Measurements from ENCODE around the gene SBK1.

SBK1 gene

DNA sequence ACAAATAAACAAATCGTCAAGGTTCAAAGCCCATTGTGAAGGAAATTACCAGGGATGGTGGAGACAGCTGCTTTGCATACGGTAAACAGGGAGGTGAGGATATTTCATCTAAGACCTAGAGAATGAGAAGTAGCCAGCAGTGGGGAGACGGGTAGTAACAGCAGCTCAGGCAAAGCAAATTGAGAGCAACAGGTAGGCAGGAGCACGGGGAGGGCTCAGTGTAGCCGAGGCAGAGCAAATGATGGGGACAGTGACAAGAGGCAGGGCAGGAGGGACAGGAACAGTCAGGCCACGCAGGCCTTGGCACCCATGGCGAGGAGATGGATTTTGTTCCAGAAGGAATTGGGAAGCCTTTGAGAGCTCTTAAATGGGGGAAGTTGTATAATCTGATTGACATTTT, 29.0 kb upstream of the SBK1 start:
- no peak overlapping the region for H3K4me3 ChIP-seq (ENCODE audit: low read depth in 1 of 2, low read length in 1 of 2)
- H3K9me3 ChIP-seq: no peaks in the 10 kb centered on the region
- no peaks in the 10 kb centered on the region for H3K36me3 ChIP-seq
- peaks cover 0 to 6% of the 10 kb centered on the region in 2 experiments for H3K4me1 ChIP-seq (ENCODE audit: control insufficient read depth in 1 of 2, insufficient read depth in 1 of 2, low read depth in 1 of 2, low read length in 1 of 2)
- H3K27ac ChIP-seq: no peak overlapping the region
- TF ChIP-seq, protein P1, sequence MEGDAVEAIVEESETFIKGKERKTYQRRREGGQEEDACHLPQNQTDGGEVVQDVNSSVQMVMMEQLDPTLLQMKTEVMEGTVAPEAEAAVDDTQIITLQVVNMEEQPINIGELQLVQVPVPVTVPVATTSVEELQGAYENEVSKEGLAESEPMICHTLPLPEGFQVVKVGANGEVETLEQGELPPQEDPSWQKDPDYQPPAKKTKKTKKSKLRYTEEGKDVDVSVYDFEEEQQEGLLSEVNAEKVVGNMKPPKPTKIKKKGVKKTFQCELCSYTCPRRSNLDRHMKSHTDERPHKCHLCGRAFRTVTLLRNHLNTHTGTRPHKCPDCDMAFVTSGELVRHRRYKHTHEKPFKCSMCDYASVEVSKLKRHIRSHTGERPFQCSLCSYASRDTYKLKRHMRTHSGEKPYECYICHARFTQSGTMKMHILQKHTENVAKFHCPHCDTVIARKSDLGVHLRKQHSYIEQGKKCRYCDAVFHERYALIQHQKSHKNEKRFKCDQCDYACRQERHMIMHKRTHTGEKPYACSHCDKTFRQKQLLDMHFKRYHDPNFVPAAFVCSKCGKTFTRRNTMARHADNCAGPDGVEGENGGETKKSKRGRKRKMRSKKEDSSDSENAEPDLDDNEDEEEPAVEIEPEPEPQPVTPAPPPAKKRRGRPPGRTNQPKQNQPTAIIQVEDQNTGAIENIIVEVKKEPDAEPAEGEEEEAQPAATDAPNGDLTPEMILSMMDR (IDR thresholded peaks at IDR 0.05): no peak
- peaks cover 47% of the 10 kb centered on the region for H3K27me3 ChIP-seq

DNA sequence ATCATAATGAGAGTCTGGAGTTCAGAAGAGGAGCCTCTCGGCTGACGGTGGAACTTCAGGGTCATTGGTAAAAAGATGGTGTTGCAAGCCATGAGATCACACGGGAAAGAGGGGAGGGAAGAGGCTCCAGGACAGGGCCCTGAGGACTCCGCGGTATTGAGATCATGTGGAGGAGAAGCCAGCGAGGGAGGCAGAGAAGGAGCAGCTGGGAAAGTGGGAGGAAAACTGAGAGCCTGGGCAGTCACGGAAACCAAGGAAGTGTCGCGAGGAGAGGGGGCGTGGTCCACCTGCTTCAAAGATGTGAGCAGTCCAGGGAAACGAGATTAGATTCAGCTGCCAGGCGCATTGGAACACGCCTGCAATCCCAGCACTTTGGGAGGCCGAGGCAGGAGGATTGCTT, 27.7 kb upstream of the SBK1 start:
- Histone ChIP-seq H3K36me3 (no peaks in the 10 kb centered on the region), H3K27ac (no peak overlapping the region), H3K9me3 (no peaks in the 10 kb centered on the region), H3K4me3 (ENCODE audit: low read depth in 1 of 2, low read length in 1 of 2) (no peak overlapping the region), H3K27me3 (peaks cover 36% of the 10 kb centered on the region), H3K4me1 (ENCODE audit: control insufficient read depth in 1 of 2, insufficient read depth in 1 of 2, low read depth in 1 of 2, low read length in 1 of 2) (peaks cover 0 to 6% of the 10 kb centered on the region in 2 experiments)
- TF ChIP-seq, protein P1 (IDR thresholded peaks at IDR 0.05): no peak

DNA sequence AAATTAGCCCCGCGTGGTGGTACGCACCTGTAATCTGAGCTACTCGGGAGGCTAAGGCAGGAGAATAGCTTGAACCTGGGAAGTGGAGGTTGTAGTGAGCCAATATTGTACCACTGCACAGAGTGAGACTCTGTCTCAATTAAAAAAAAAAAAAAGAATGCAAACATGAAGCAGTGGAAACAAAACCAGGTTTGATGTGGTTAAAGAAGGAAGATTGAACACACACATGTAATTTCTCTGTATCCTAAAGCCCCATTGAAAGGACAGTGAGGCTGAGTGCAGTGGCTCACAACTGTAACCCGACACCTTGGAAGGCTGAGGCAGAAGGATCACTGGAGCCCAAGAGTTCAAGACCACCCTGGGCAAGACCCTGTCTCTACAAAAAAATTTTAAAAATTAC, 26.5 kb upstream of the SBK1 start:
- Histone ChIP-seq H3K36me3 (no peaks in the 10 kb centered on the region), H3K4me1 (ENCODE audit: control insufficient read depth in 1 of 2, insufficient read depth in 1 of 2, low read depth in 1 of 2, low read length in 1 of 2) (peaks cover 0 to 6% of the 10 kb centered on the region in 2 experiments), H3K27me3 (peaks cover 36% of the 10 kb centered on the region)

DNA sequence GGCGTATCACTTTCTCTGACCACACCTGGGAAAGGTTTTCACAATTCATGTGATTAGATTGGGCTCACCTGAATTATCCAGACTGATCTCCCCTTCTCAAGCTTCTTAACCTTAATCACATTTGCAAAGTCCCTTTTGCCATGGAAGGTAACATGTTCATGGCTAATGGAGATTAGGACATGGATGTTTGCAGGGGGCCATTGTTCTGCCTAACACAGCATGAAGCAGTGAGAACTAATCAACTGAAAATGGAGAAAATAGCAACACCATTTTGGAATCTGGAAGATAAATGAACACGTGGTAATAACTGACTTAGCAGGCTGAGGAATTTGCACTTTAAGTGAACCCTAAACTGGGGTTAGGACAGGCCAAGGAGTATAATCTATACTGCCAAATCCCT, 25.0 kb upstream of the SBK1 start:
- H3K4me3 ChIP-seq (ENCODE audit: low read depth in 1 of 2, low read length in 1 of 2): no peak overlapping the region
- H3K27me3 ChIP-seq: peaks cover 25% of the 10 kb centered on the region
- no peaks in the 10 kb centered on the region for H3K9me3 ChIP-seq
- TF ChIP-seq, protein P1 (IDR thresholded peaks at IDR 0.05): no peak
- H3K4me1 ChIP-seq (ENCODE audit: control insufficient read depth in 1 of 2, insufficient read depth in 1 of 2, low read depth in 1 of 2, low read length in 1 of 2): peaks cover 0 to 6% of the 10 kb centered on the region in 2 experiments
- H3K27ac ChIP-seq: no peak overlapping the region
- no peaks in the 10 kb centered on the region for H3K36me3 ChIP-seq

More for the DNA sequence above, 26.5 kb upstream of the SBK1 start:
- TF ChIP-seq, protein P1 (IDR thresholded peaks at IDR 0.05): no peak
- Histone ChIP-seq H3K9me3 (no peaks in the 10 kb centered on the region), H3K4me3 (ENCODE audit: low read depth in 1 of 2, low read length in 1 of 2) (no peak overlapping the region), H3K27ac (no peak overlapping the region)

DNA sequence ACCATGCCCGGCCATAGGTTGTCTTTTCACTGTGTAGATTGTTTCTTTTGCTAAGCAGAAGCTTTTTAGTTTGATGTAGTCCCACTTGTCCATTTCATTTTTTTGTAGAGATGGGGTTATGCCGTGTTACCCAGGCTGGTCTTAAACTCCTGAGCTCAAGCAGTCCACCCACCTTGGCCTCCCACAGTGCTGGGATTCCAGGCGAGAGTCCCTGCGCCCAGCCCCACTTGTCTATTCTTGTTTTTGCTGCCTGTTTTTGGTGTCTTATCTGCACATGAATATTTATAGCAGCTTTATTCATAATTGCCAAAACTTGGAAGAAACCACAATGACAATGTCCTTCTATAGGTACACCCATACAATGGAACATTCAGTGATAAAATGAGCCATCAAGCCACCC, 18.8 kb upstream of the SBK1 start:
- Histone ChIP-seq H3K27ac (no peak overlapping the region), H3K4me3 (ENCODE audit: low read depth in 1 of 2, low read length in 1 of 2) (no peak overlapping the region), H3K9me3 (no peaks in the 10 kb centered on the region), H3K4me1 (ENCODE audit: control insufficient read depth in 1 of 2, insufficient read depth in 1 of 2, low read depth in 1 of 2, low read length in 1 of 2) (peaks cover 4 to 8% of the 10 kb centered on the region in 2 experiments), H3K27me3 (peaks cover 54% of the 10 kb centered on the region), H3K36me3 (no peaks in the 10 kb centered on the region)
- TF ChIP-seq, protein P1 (IDR thresholded peaks at IDR 0.05): no peak

DNA sequence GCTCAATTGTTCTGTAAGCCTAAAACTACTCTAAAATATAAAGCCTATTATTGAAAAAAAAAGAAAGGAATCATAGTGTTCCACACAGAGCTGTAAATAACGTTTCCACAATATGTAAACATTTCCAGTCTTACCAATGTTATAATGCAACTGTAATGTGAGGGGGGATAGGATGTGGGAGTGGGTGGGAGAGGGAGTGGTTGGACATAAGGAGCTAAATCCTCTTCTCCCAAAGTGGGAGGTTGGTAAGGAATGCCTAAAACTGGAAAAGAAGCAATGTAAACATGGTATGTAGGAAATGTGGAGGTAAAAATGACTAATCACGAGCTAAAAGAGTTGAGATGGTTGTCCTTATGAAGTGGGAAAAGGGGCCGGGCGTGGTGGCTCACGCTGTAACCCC, 17.6 kb upstream of the SBK1 start:
- Histone ChIP-seq H3K4me3 (ENCODE audit: low read depth in 1 of 2, low read length in 1 of 2) (no peak overlapping the region), H3K27ac (no peak overlapping the region), H3K9me3 (no peaks in the 10 kb centered on the region), H3K27me3 (peaks cover 60% of the 10 kb centered on the region), H3K4me1 (ENCODE audit: control insufficient read depth in 1 of 2, insufficient read depth in 1 of 2, low read depth in 1 of 2, low read length in 1 of 2) (peaks cover 4 to 8% of the 10 kb centered on the region in 2 experiments), H3K36me3 (no peaks in the 10 kb centered on the region)
- TF ChIP-seq, protein P1 (IDR thresholded peaks at IDR 0.05): no peak

Measured in neutrophil (primary cell).